ENCODE results near the gene LEFTY2.
"Not testable (repeated sequence)": the region's sequence is repeated elsewhere in the genome, so short reads cannot be mapped to it uniquely, and the experiment has no call there.

The LEFTY2 gene, protein sequence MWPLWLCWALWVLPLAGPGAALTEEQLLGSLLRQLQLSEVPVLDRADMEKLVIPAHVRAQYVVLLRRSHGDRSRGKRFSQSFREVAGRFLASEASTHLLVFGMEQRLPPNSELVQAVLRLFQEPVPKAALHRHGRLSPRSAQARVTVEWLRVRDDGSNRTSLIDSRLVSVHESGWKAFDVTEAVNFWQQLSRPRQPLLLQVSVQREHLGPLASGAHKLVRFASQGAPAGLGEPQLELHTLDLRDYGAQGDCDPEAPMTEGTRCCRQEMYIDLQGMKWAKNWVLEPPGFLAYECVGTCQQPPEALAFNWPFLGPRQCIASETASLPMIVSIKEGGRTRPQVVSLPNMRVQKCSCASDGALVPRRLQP

DNA sequence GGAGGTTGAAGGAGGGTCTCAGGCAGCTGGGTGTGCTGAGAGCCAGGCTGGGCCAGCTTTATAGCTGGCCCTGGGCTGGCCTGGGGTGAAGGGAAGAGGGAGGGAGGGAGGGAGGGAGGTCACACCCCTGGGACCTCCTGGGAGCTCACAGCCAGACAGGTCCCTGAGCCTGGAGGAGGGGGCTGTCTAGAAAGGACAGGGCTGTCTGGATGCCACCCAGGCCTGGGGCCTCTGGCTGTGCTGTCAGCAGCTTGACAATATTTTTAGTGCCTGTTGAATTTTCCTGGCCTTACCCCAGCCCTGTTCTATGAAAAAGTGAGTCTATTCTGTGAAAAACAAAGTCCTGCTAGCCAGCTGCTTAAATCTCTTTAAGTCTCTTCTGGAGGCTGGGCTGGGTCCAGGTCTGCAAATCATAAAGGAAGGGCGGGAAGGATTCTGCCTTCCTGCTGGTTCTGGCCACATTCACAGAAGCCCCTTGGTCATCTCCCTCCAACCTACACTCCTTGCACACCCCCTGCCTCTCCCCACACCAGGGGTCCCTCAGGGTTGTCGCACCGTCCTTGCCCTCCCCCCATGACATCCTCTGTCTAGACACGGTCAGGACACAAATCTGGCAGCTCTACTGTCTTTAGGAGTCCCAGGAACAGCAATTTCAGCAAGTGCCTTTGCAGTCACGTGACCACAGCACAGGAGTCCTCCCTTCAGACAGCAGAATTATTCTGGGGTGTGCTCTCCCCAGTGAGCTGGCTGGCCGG lies at the start of gene LEFTY2:
LEFTY2 (minus strand) TSS at position 34 of the 755 bp plus-strand sequence. CDS start 80 bp downstream, outside the sequence.
- DNase-seq (ENCODE audit: insufficient read length, low spot score) (no peak), FAIRE-seq (peak; percentile 21)

DNA sequence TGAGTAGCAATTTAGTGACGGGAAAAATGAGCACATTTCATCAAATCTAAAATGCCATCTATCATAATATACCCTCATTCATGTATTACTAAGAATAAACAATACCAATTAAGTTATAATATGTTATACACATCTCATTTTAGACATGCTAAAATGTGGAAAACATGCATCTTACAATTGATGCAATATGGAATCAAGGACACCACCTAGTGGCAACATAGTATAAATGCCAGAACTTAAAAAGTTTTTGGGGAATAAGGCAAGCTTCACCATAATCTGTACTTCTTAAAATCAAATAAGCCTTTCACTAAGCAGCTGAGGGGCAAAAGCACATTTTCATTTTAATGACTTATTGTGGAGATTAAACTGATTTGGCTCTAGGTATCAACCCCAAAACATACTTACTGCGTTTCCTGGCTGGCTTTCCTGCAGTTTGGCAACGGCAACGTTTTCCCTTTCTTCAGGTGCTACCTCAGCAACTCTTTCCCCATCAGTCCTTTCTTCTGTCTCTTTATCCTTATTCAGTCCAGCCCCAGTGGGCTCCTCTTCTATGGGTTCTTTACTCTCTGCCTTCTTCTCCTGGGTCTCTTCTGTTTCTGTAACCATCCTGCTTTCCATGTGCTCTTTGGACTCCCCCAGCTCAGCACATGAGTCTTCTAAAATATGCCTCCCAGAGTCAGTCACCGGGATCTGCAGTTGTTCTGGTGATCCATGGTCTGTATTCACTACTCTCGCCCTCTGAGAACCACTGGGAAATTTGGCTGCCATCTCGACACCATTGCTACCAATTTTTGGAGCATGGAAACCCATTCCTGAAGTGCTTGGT lies 46.7 kb upstream of the LEFTY2 start:
- FAIRE-seq, result peak; percentile 88

DNA sequence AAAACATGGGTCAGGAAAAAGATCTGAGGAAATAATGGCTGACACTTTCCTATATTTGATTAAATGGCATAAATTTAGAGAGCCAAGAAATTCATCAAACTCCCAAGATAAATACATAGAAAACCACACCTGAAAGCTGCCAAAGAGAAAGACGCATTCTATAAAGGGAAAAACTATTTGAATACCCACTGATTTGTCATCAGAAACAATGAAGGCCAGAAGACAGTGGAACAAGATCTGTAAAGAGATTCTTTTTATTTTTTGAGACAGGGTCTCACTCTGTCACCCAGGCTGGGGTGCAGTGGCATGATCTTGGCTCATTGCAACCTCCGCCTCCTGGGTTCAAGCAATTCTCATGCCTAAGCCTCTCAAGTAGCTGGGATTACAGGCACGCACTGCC lies 40.7 kb upstream of the LEFTY2 start:
- DNase-seq (ENCODE audit: insufficient read length, low spot score), result no peak
- FAIRE-seq, result no peak

More for the DNA sequence above, 46.7 kb upstream of the LEFTY2 start:
- DNase-seq (ENCODE audit: insufficient read length, low spot score), result no peak

DNA sequence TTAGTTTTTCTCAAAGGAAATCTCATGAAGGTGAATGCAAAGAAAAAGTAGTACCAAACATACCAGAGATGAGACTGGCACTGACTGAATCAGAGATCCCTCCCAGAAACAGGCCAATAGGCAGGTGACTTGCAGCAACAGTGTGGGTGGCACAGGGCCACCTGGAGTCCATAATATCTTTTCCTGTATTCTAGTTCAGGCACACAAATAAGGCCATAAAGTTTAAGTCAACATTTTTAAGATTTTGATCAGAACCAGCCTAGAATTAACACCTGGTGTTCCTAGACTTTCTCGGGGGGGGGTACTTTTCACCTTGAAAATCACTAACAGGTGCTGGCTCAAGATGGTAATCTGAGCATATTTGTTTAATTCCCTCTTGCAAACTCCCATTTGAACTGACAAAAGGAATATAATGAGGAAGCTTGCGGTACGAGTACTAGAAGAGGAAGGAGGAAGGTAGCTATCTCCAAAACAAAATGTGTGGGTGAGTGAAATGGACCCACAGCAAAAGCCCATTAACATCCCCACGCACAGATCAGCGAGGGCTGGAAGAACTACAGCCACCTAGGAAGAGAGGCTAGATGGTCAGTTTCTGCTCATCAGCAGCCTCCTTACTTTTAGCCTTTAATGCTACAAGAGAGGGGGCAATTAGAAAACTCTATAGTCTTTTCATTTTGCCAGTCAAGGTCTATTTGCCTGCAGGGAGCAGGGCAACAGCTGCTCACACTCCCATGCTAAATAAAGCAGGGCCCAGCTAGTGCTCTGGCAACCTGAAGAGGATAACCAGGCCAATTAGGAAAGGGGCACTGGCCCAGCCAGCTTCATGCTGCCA lies 39.2 kb upstream of the LEFTY2 start:
- FAIRE-seq, result no peak
- no peak for DNase-seq (ENCODE audit: insufficient read length, low spot score)

DNA sequence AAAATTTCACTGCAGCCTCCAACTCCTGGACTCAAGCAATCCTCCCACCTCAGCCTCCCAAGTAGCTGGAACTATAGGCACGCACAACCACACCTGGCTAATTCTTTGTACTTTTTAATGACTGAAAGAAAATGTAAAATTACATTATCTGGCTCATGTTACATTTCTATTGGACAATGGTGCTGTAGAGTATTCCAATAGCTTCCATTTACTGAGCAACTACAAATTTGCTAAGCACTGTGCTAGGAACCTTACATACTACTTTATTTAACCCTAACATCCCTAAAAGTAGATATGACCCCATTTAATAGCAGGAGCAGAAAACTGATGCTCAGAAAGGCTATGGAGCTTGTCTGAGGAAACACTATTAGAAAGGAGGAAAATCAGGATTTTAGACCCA lies 38.4 kb upstream of the LEFTY2 start:
- no peak for FAIRE-seq

DNA sequence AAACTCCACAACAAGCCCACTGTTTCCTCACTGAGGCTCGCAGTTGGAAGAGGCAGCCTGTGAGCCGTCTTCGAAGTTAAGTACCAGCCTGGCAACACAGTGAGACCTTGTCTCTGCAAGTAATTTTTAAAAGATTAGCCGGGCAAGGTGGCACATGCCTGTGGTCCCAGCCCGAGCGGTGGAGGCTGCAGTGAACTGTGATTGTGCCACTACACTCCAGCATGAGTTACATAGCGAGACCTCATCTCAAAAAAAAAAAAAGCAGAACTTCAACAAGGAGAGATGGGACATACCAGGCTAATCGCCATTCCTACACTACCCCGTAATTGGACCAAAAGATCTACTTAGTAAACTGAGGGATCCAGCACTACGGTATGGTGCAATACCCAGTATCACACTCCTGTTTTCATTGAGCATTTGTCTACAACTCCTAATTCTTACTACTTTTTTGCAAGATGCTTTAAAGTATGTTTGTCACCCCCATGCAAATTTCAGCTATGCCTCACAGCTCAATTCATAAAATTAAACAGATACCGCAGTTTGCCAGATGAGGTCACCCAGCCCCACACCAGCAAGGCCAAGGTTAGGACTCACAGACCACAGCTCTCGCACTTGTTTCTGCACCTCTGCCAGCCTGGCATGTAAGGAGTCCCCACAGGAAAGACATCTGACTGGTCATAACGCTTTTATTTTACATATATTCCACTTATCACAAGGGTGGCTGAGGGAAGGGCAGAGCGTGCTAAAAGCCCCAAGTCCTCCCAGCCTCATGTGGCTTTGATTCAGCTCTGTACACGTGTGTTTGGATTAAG lies 37.1 kb upstream of the LEFTY2 start:
- DNase-seq (ENCODE audit: insufficient read length, low spot score) (peak; percentile 50), FAIRE-seq (peak; percentile 86)

More for the DNA sequence above, 38.4 kb upstream of the LEFTY2 start:
- DNase-seq (ENCODE audit: insufficient read length, low spot score), result no peak

DNA sequence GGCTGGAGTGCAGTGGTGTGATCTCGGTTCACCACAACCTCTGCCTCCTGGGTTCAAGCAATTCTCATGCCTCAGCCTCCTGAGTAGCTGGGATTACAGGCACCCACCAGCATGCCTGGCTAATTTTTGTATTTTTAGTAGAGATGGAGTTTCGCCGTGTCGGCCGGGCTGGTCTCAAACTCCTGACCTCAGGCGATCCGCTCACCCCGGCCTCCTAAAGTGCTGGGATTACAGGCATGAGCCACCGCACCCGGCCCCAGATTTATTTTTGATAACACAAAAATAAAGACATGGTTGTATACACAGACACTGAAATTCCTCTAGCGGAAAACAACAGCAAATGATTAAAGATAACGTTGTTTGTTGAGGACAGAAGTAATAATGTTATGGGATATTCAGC lies 34.1 kb upstream of the LEFTY2 start:
- not testable (repeated sequence) for DNase-seq (ENCODE audit: insufficient read length, low spot score)

DNA sequence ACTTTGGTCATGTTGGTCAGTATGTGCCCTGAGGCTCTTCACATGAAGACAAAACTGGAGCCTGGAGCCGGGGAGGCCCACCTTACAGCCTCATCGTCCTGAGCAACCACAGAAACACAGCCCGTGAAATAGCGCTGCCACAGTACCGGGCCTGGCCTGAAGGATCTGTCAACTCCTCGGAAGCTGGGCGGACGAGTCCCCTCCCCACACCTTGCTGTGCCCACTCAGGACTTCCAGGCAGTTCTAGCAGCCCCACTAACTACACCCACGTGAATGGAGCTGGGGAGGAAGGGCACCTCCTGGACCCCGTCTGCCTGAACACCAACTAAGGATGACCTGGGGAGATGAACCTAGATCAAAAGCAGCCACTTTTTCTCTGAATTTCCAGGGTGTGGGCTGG lies 33.4 kb upstream of the LEFTY2 start:
- no peak for DNase-seq (ENCODE audit: insufficient read length, low spot score)
- no peak for FAIRE-seq

More for the DNA sequence above, 34.1 kb upstream of the LEFTY2 start:
- FAIRE-seq, result not testable (repeated sequence)

DNA sequence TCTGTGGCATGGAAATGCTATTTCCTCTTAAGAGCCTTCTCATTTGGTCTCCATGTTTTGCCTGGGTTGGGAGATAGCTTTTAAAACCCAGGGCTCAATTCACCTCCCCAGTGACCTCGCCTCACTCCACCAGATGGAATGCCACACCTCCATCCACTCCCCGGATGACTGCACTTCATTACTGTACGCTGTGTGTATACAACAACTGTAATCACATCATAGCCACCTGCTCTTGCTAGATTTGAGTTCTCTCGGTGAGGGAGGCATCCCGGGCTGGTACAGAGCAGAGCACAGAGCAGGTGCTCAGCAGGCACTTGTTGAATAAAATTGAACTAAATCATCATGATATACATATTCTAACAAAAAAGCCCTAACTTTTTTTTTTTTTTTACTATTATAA lies 32.1 kb upstream of the LEFTY2 start:
- no peak for DNase-seq (ENCODE audit: insufficient read length, low spot score)

DNA sequence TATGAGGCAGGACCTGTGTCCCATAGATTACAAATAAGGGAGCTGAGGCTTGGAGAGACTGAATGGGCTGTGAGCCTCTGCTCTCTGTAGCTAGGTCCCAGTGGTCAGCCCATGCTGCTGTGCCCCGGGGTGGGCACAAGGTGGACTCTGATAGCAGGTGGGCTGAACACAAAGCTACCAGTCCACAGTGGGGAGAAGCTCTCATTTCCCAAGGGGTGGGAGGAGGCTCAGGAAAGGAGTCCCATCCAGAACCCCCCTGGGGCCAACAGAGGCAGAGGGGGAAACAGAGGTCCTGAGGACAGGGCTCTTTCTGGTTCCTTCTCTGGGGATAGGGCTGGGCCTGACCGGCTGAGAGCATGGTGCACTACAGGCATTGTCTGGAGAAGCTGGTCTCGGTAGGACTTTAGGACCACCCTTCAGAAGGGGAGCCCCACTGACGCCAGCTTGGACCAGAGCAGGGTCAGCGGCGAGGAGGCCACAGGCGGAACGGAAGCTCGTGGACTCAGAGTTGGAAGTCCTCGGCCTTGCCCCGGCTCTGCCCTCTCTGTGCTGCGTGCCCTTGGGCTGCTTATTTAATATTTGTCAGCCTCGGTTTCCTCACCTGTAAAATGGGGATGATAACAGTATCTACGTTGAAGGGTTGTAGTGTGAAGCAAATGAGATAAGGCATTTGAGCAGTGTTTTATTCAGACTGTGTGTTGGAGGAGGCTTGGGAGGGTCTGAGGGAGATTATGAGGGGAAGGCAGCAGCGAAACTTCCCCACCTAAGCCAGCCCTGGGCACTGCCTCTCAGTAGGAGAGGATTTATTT lies 31.5 kb upstream of the LEFTY2 start:
- FAIRE-seq (no peak), DNase-seq (ENCODE audit: insufficient read length, low spot score) (no peak)

More for the DNA sequence above, 32.1 kb upstream of the LEFTY2 start:
- no peak for FAIRE-seq

DNA sequence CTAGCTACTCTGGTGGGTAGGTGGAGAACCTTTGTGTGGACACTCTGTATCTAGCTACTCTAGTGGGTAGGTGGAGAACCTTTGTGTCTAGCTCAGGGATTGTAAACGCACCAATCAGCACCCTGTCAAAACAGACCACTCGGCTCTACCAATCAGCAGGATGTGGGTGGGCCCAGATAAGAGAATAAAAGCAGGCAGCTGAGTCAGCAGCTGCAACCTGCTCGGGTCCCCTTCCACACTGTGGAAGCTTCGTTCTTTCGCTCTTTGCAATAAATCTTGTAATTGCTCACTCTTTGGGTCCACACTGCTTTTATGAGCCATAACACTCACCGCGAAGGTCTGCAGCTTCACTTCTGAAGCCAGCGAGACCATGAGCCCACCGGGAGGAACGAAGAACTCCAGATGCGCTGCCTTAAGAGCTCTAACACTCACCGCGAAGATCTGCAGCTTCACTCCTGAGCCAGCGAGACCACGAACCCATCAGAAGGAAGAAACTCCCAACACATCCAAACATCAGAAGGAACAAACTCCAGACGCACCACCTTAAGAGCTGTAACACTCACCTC lies 29.7 kb upstream of the LEFTY2 start:
- DNase-seq (ENCODE audit: insufficient read length, low spot score); FAIRE-seq: not testable (repeated sequence)

DNA sequence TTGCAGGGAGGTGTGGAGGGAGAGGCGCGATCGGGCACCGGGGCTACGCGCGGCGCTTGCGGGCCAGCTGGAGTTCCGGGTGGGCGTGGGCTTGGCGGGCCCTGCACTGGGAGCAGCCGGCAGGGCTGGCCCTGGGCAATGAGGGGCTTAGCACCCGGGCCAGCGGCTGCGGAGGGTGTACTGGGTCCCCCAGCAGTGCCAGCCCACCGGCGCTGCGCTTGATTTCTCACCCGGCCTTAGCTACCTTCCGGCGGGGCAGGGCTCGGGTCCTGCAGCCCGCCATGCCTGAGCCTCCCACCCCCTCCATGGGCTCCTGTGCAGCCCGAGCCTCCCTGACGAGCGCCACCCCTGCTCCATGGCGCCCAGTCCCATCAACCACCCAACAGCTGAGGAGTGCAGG lies 28.7 kb upstream of the LEFTY2 start:
- DNase-seq (ENCODE audit: insufficient read length, low spot score); FAIRE-seq: not testable (repeated sequence)

DNA sequence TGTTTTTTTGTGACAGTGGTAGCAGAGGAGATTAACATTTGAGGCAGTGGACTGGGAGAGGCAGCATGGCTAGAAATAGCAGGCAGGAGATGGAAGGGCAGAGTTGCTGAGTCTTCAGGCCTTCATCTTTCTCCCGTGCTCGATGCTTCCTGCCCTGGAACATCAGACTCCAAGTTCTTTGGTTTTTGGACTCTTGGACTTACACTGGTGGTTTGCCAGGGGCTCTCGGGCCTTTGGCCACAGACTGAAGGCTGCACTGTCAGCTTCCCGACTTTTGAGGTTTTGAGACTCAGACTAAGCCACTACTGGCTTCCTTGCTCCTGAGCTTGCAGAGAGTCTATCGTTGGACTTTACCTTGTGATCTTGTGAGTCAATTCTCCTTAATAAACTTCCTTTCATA lies 24.2 kb upstream of the LEFTY2 start:
- FAIRE-seq, result no peak
- no peak for DNase-seq (ENCODE audit: insufficient read length, low spot score)

DNA sequence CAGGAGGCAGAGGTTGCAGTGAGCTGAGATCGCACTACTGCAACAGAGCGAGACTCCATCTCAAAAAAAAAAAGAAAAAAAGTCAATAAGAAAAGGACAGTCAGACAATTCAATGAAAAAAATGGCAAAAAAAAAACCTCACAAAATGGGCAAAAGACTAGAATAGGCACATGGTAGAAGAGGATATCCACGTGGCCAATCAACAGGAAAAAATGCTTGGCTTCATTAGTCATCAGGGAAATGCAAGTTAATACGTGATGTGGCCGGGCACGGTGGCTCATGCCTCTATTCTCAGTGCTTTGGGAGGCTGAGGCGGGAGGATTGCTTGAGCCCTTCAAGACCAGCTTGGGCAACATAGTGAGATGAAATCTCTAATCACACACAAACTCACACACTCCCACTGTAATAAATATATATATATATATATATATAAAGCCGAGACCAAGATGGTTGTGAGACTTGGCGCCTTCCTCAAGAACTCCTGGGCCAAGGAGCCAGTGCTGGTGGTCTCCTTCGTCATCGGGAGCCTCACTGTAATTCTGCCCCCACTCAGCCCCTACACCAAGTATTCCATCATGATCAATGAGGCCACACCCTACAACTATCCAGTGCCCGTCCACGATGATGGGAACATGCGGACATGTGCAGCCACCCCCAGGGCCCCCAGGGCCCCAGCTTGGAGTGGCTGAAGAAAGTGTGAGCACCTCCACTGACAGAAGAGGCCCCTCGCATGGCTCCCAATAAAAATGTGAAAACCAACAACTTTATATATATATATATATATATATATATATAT lies 22.9 kb upstream of the LEFTY2 start:
- DNase-seq (ENCODE audit: insufficient read length, low spot score) (no peak), FAIRE-seq (no peak)

DNA sequence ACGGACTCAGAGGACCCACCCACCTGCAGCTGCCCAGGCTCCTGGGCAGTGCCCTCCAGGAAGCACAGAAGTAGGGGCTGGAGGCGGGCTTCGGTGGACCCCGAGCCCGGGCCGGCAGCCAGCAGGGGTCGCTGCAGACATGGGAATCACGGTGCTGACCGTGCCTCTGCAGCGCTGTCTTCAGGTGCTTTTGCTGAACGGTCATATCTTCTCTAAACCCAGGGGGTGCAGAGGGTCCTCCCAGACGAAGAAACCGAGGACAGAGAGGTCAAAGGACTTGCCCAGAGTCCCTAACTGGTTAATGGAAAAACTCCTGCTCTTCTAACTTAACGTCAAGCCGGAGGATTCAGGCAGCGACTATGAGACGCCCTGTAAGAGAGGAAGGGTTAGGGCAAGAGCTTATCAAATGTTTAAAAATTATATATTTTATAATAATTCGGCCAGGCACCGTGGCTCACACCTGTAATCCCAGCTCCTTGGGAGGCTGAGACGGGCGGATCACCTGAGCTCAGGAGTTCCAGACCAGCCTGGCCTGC lies 21.5 kb upstream of the LEFTY2 start:
- FAIRE-seq, result no peak
- DNase-seq (ENCODE audit: insufficient read length, low spot score), result peak; percentile 61

DNA sequence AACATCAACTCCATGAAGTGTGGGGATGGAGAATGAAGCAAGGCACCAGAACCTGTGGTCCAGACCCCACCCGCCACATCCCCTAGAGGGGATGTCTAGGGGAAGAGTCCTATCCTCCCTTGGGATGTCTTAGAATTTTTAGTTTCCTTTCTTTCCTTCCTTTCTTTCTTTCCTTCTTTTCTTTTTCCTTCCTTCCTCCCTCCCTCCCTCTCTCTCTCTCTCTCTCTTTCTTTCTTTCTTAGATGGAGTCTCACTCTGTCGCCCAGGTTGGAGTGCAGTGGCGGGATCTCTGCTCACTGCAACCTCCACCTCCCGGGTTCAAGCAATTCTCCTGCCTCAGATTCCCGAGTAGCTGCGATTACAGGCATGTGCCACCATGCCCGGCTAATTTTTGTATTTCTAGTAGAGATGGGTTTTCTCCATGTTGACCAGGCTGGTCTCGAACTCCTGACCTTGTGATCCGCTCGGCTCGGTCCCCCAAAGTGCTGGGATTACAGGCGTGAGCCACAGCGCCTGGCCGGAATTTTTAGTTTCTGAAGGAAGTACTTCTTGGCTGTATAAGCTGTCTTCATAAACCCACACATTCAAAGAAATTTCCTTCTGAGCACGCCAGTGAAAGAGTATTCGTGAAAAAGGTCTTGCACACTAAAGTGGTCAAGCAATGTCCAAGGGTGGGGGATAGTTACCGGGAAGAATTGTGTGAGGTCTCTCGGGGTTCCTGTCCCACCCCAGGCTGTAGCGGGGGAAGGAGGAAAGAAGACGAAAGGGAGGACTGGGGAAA lies 20.8 kb upstream of the LEFTY2 start:
- FAIRE-seq, result no peak
- no peak for DNase-seq (ENCODE audit: insufficient read length, low spot score)
